Common myeloid progenitor, CD34-positive (primary cell): ENCODE results near the gene DOK5.

Source experiments
- CTCF ChIA-PET: fragments of 350-600 bp; sonication (Branson Sonifier 250); formaldehyde crosslinking; loops from one replicate; lab custom pipeline; 2021; ENCODE audit warnings: antibody characterized with exemption; lab: Charles Lee
- POLR2A ChIA-PET: fragments of 350-600 bp; sonication (Branson Sonifier 250); formaldehyde crosslinking; loops from one replicate; lab custom pipeline; 2021; ENCODE audit warnings: antibody characterized with exemption; lab: Charles Lee
- DNase-seq, 3 donors: peaks; one replicate each; pipeline versions ENCODE4 v3.0.0 to v3.0.0-alpha.2; 2013
- H3K27ac ChIP-seq, 2 experiments: 1 replicate in 1 of 2; 2 replicates in 1 of 2; pipeline ENCODE4 v1.7.0; 2013; ENCODE audit warnings: inconsistent platforms in 2 of 2, low read length in 2 of 2, mild to moderate bottlenecking in 2 of 2, low read depth in 1 of 2, moderate library complexity in 1 of 2; ENCODE audit not compliant: severe bottlenecking in 2 of 2, insufficient read depth in 1 of 2, poor library complexity in 1 of 2
- H3K27me3 ChIP-seq, 5 experiments: replicated peaks in 2 of 5; 1 replicate in 3 of 5; 2 replicates in 2 of 5; pipeline versions ENCODE4 v1.6.1 to v1.7.0; 2013; ENCODE audit warnings: low read length in 4 of 5, mild to moderate bottlenecking in 2 of 5, moderate library complexity in 2 of 5, inconsistent platforms in 1 of 5; ENCODE audit not compliant: insufficient read depth in 5 of 5, control insufficient read depth in 4 of 5
- H3K36me3 ChIP-seq, 4 experiments: 1 replicate in 2 of 4; 2 replicates in 2 of 4; pipeline versions ENCODE4 v1.6.1 to v1.7.0; 2013; ENCODE audit warnings: low read length in 3 of 4, control low read depth in 1 of 4, mild to moderate bottlenecking in 1 of 4; ENCODE audit not compliant: control insufficient read depth in 4 of 4, insufficient read depth in 4 of 4
- H3K4me1 ChIP-seq, 4 experiments: 1 replicate in 3 of 4; 2 replicates in 1 of 4; pipeline versions ENCODE4 v1.6.1 to v1.7.1; 2013; ENCODE audit warnings: low read length in 3 of 4, mild to moderate bottlenecking in 3 of 4, control low read depth in 1 of 4, inconsistent platforms in 1 of 4, moderate library complexity in 1 of 4; ENCODE audit not compliant: control insufficient read depth in 4 of 4, insufficient read depth in 4 of 4; ENCODE audit errors: control extremely low read depth in 1 of 4
- H3K4me3 ChIP-seq, 7 experiments: 1 replicate in 4 of 7; 2 replicates in 3 of 7; pipeline versions ENCODE4 v1.5.1 to v1.7.0; 2013; ENCODE audit warnings: mild to moderate bottlenecking in 7 of 7, low read length in 6 of 7, moderate library complexity in 6 of 7, inconsistent platforms in 2 of 7, low read depth in 2 of 7, control low read depth in 1 of 7; ENCODE audit not compliant: insufficient read depth in 4 of 7, control insufficient read depth in 1 of 7; ENCODE audit errors: extremely low read depth in 1 of 7
- H3K9me3 ChIP-seq, 5 experiments: 1 replicate in 4 of 5; 2 replicates in 1 of 5; pipeline versions ENCODE4 v1.6.1 to v1.7.1; 2013; ENCODE audit warnings: low read length in 4 of 5, mild to moderate bottlenecking in 2 of 5, inconsistent platforms in 1 of 5, low read depth in 1 of 5, moderate library complexity in 1 of 5; ENCODE audit not compliant: control insufficient read depth in 4 of 5, insufficient read depth in 2 of 5; ENCODE audit errors: control extremely low read depth in 1 of 5
- WGBS: methylation state at CpG from one replicate; pipeline ENCODE4 v1.1.5; 2013; ENCODE audit not compliant: insufficient coverage; 5-methylcytosine and 5-hydroxymethylcytosine counted together

Gene DOK5

DNA sequence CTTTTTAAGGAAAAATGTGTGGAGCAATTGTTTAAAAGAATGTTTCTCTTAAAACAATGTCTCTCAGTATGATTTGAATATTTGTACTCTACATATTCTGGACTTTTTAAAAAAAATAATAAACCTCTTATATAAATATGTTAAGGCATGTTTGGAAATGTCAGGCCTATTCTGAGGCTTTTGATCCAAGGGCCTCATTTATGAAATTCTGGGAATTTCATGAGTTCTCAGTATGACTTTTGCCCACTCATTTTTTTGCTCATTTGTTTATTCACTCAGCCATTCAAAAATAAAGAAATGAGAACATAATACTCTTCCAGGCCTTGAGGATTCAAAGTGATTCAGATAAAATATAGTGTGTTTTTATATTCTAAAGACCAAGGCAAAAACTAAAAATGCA is 60.4 kb downstream of the DOK5 start:
- Histone ChIP-seq H3K4me3 (no peak overlapping the region), H3K27me3 (no peaks in the 10 kb centered on the region), H3K27ac (no peak overlapping the region), H3K4me1 (peaks cover 0 to 2% (median 0%) of the 10 kb centered on the region in 4 experiments), H3K36me3 (no peaks in the 10 kb centered on the region), H3K9me3 (peaks cover 0 to 26% (median 3%) of the 10 kb centered on the region in 5 experiments)
- POLR2A ChIA-PET: no interaction called here
- DNase-seq: no peak
- CTCF ChIA-PET: no interaction called here

GRCh38 chr20:54539521-54540046 is 64.2 kb downstream of the DOK5 start:
- no peak overlapping the region for H3K27ac ChIP-seq
- ChIA-PET POLR2A (no interaction called here), CTCF (no interaction called here)
- H3K27me3 ChIP-seq: no peaks in the 10 kb centered on the region
- no peak overlapping the region for H3K4me3 ChIP-seq
- peaks cover 0 to 26% (median 3%) of the 10 kb centered on the region in 5 experiments for H3K9me3 ChIP-seq
- 94% methylated on average over 4 of the region's 7 CpGs for WGBS
- no peaks in the 10 kb centered on the region for H3K36me3 ChIP-seq
- no peak for DNase-seq
- peaks cover 0 to 2% (median 0%) of the 10 kb centered on the region in 4 experiments for H3K4me1 ChIP-seq

DNA sequence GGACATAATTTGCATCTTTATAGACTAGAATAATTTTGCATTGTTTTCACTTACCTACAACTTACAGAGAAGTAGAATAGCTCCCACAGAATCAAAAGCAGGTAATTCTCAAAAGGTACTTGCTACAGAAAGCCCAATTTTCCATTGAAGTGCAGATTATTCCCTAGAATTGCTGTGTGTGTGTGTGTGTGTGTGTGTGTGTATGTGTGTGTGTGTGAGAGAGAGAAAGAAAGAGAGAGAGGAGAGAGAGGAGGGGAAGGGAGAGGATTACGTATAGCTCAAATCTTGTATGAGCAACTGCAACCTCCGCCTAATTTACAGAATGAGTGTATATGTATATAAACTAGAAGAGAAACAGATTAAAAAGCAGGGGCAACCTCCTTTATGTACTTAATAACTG is 68.0 kb downstream of the DOK5 start:
- CTCF ChIA-PET: no interaction called here
- peaks cover 0 to 17% (median 2%) of the 10 kb centered on the region in 5 experiments for H3K9me3 ChIP-seq
- H3K27me3 ChIP-seq: no peaks in the 10 kb centered on the region
- WGBS: 100% methylated on average over 1 of the region's 2 CpGs
- H3K36me3 ChIP-seq: no peaks in the 10 kb centered on the region
- POLR2A ChIA-PET: no interaction called here
- H3K27ac ChIP-seq: no peak overlapping the region
- no peak for DNase-seq
- no peak overlapping the region for H3K4me3 ChIP-seq
- no peaks in the 10 kb centered on the region for H3K4me1 ChIP-seq

- Histone ChIP-seq H3K36me3 (no peaks in the 10 kb centered on the region), H3K9me3 (peaks cover 0 to 4% (median 2%) of the 10 kb centered on the region in 5 experiments), H3K27me3 (no peaks in the 10 kb centered on the region), H3K4me3 (no peak overlapping the region), H3K4me1 (no peaks in the 10 kb centered on the region), H3K27ac (no peak overlapping the region)
- POLR2A ChIA-PET: no interaction called here
- WGBS: 100% methylated on average over 1 of the region's 4 CpGs
- no peak for DNase-seq
- CTCF ChIA-PET: no interaction called here
Measured at GRCh38 chr20:54545676-54546358, 70.4 kb downstream of the DOK5 start.

GRCh38 chr20:54548849-54549248 is 73.5 kb downstream of the DOK5 start:
- Histone ChIP-seq H3K27ac (no peak overlapping the region), H3K4me3 (no peak overlapping the region), H3K36me3 (no peaks in the 10 kb centered on the region), H3K27me3 (no peaks in the 10 kb centered on the region), H3K9me3 (peaks cover 0 to 4% (median 2%) of the 10 kb centered on the region in 5 experiments), H3K4me1 (no peaks in the 10 kb centered on the region)
- POLR2A ChIA-PET: no interaction called here
- 92% methylated on average over 5 of the region's 8 CpGs for WGBS
- DNase-seq: no peak
- CTCF ChIA-PET: no interaction called here

DNA sequence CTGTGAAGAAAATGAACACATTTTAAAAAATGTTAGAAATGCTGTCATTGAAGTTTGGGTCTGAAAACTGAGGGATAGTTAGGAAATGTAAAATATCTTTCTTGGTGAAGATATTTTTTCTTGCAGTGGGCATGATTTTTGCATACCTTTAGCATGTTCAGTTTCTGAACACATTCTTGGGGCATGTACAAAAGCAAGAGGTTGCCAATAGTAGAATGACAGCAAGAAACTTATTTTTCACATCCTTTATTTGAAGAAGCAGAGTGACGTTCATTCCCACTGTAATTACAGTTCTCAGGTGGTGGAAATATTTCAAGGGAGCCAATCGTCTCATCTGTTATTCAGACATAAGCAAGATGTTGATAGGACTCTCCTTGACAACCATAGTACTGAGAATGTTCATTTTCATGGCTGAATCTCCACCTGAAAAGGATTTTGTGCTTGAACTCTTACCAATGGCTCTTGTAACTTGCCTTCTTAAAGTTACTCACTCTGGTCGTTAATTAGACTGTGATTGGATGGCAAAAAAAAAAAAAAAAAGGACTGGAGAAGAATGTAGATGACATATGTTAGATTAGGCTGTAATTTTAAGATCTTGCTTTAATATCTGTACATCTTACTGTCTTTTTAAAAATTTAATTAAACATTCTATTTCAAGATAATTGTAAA is 74.4 kb downstream of the DOK5 start:
- no peak for DNase-seq
- POLR2A ChIA-PET: no interaction called here
- WGBS: 82% methylated on average over 2 of the region's 3 CpGs
- no peaks in the 10 kb centered on the region for H3K36me3 ChIP-seq
- CTCF ChIA-PET: no interaction called here
- peaks cover 0 to 2% (median 0%) of the 10 kb centered on the region in 5 experiments for H3K9me3 ChIP-seq
- no peak overlapping the region for H3K4me3 ChIP-seq
- no peak overlapping the region for H3K27ac ChIP-seq
- H3K4me1 ChIP-seq: no peaks in the 10 kb centered on the region
- H3K27me3 ChIP-seq: no peaks in the 10 kb centered on the region

DNA sequence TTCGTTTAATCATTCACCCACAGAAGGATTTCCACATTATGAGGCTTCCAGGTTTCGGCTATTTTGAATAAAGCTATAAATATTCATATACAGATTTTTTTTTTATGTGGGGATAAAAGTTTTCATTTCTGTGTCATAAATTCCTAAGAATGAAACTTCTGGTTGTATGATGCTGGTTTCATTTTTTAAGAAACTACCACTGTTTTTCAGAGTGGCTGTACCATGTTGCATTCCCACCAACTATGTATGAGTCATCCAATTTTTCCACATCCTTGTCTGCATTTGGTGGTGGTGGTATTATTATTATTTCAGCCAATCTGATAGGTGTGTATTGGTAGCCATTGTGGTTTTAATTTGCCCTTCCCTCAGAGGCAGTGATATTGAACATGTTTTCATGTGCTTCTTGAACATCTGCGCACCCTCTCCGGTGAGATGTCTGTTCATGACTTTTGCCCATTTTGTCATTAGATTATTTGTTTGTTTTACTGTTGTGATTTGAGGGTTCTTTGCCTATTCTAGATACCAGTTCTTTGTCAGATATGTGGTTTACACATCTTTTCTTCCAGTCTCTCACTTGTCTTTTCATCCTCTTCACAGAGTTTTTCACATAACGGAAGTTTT is 75.5 kb downstream of the DOK5 start:
- H3K27me3 ChIP-seq: no peaks in the 10 kb centered on the region
- no peak for DNase-seq
- CTCF ChIA-PET: no interaction called here
- H3K36me3 ChIP-seq: no peaks in the 10 kb centered on the region
- H3K4me1 ChIP-seq: no peaks in the 10 kb centered on the region
- no peak overlapping the region for H3K27ac ChIP-seq
- WGBS: 100% methylated on average over 1 of the region's 5 CpGs
- no peak overlapping the region for H3K4me3 ChIP-seq
- POLR2A ChIA-PET: no interaction called here
- no peaks in the 10 kb centered on the region for H3K9me3 ChIP-seq
